H1 (cell line): ENCODE measurements around the gene TTC31. TPM values are rescaled to one million over a fixed set of nuclear protein-coding genes. Genes with fewer than 3 reads are reported as not detected.
A peak's percentile ranks its signal among the peaks of the same experiment; 100 is the strongest.

Experiments used
- CTCF ChIA-PET: fragments of 300-600 bp; sonication (Branson Sonifier 250); formaldehyde crosslinking; loops from one replicate; lab custom pipeline; 2021; ENCODE audit not compliant: partially characterized antibody; lab: Charles Lee
- POLR2A ChIA-PET: fragments of 300-600 bp; sonication (Branson Sonifier 250); formaldehyde crosslinking; loops from one replicate; lab custom pipeline; 2021; ENCODE audit warnings: inconsistent platforms; ENCODE audit not compliant: partially characterized antibody; lab: Charles Lee
- DNase-seq, 2 experiments: peaks; one replicate each; pipeline versions ENCODE4 v3.0.0 to v3.0.0-alpha.2; 2010 to 2022; ENCODE audit warnings: low spot score in 2 of 2, low read depth in 1 of 2, mixed read lengths in 1 of 2
- FAIRE-seq: peaks from 2 replicates; lab custom pipeline; 2011; peaks lifted over from hg19 to GRCh38; lab: Jason Lieb, UNC
- H2AFZ ChIP-seq: 2 replicates; pipeline ENCODE4 v1.8.1; 2012; ENCODE audit warnings: low read length, inconsistent platforms
- H2AK5ac ChIP-seq: 2 replicates; pipeline ENCODE4 v1.6.1; 2013; ENCODE audit warnings: low read depth, low read length
- H2BK120ac ChIP-seq: replicated peaks from 2 replicates; pipeline ENCODE3; 2013; ENCODE audit warnings: low read depth, low read length, inconsistent platforms
- H2BK12ac ChIP-seq: 2 replicates; pipeline ENCODE4 v1.6.1; 2013; ENCODE audit warnings: low read depth, low read length
- H2BK15ac ChIP-seq: 2 replicates; pipeline ENCODE4 v1.6.1; 2013; ENCODE audit warnings: low read length
- H2BK20ac ChIP-seq: 2 replicates; pipeline ENCODE4 v1.6.1; 2013; ENCODE audit warnings: low read length
- H2BK5ac ChIP-seq: 2 replicates; pipeline ENCODE4 v1.6.1; 2013; ENCODE audit warnings: low read depth, low read length
- H3K14ac ChIP-seq: 2 replicates; pipeline ENCODE4 v1.6.1; 2013; ENCODE audit warnings: inconsistent platforms; ENCODE audit not compliant: insufficient read length
- H3K18ac ChIP-seq: 2 replicates; pipeline ENCODE4 v1.6.1; 2013; ENCODE audit warnings: low read length; ENCODE audit errors: extremely low read depth
- H3K23ac ChIP-seq: 2 replicates; pipeline ENCODE4 v1.6.1; 2013; ENCODE audit warnings: inconsistent platforms; ENCODE audit not compliant: insufficient read length
- H3K23me2 ChIP-seq: 2 replicates; pipeline ENCODE4 v1.6.1; 2013; ENCODE audit warnings: low read depth, low read length
- H3K27ac ChIP-seq: 2 replicates; pipeline ENCODE4 v1.6.1; 2011; ENCODE audit warnings: low read depth, low read length, inconsistent platforms
- H3K27me3 ChIP-seq, 4 experiments: replicated peaks in 1 of 4; 1 replicate in 1 of 4; 2 replicates in 3 of 4; pipeline versions ENCODE4 v1.6.1 to v1.8.1; 2011 to 2013; ENCODE audit warnings: low read length in 3 of 4, mild to moderate bottlenecking in 3 of 4, inconsistent platforms in 2 of 4, mixed read lengths in 2 of 4, moderate library complexity in 1 of 4; ENCODE audit not compliant: control insufficient read depth in 3 of 4, insufficient read depth in 3 of 4; ENCODE audit errors: extremely low read depth in 1 of 4
- H3K36me3 ChIP-seq, 4 experiments: 2 replicates each; pipeline versions ENCODE4 v1.6.1 to v1.8.1; 2011 to 2013; ENCODE audit warnings: mild to moderate bottlenecking in 4 of 4, low read length in 3 of 4, moderate library complexity in 2 of 4, control low read depth in 1 of 4, inconsistent platforms in 1 of 4; ENCODE audit not compliant: insufficient read depth in 4 of 4, control insufficient read depth in 2 of 4
- H3K4ac ChIP-seq: replicated peaks from 2 replicates; pipeline ENCODE3; 2013; ENCODE audit warnings: low read length, low read depth, mixed read lengths, inconsistent platforms; ENCODE audit not compliant: insufficient read length
- H3K4me1 ChIP-seq, 4 experiments: replicated peaks in 1 of 4; 1 replicate in 1 of 4; 2 replicates in 3 of 4; pipeline versions ENCODE4 v1.6.1 to v1.8.1; 2011 to 2013; ENCODE audit warnings: low read length in 3 of 4, inconsistent platforms in 2 of 4, mixed read lengths in 1 of 4; ENCODE audit not compliant: insufficient read depth in 4 of 4, control insufficient read depth in 3 of 4
- H3K4me2 ChIP-seq, 2 experiments: 2 replicates each; pipeline versions ENCODE4 v1.6.1 to v1.8.1; 2011 to 2013; ENCODE audit warnings: low read depth in 2 of 2, low read length in 2 of 2, control low read depth in 1 of 2, inconsistent platforms in 1 of 2, mild to moderate bottlenecking in 1 of 2; ENCODE audit not compliant: insufficient read depth in 1 of 2
- H3K4me3 ChIP-seq, 4 experiments: fragments of 200-600, 300-600 bp in 1 of 4; sonication (generic), shearing (Covaris generic), sonication (Bioruptor Twin) in 1 of 4; 2 replicates each; pipeline versions ENCODE4 v1.5.1 to v1.8.1; 2011 to 2016; ENCODE audit warnings: low read length in 4 of 4, low read depth in 3 of 4, control low read depth in 2 of 4, inconsistent platforms in 2 of 4, mild to moderate bottlenecking in 2 of 4, mixed read lengths in 1 of 4, moderate library complexity in 1 of 4; ENCODE audit not compliant: insufficient read depth in 2 of 4; ENCODE audit errors: extremely low read depth in 1 of 4
- H3K56ac ChIP-seq: replicated peaks from 2 replicates; pipeline ENCODE3; 2013; ENCODE audit warnings: low read depth, mild to moderate bottlenecking, mixed read lengths, low read length, inconsistent platforms; ENCODE audit not compliant: insufficient read length
- H3K79me1 ChIP-seq: 2 replicates; pipeline ENCODE4 v1.6.1; 2013; ENCODE audit warnings: low read depth, low read length, control low read depth
- H3K79me2 ChIP-seq, 2 experiments: 2 replicates each; pipeline versions ENCODE4 v1.6.1 to v1.8.1; 2012 to 2013; ENCODE audit warnings: low read length in 2 of 2, mild to moderate bottlenecking in 2 of 2, inconsistent platforms in 1 of 2; ENCODE audit not compliant: insufficient read depth in 2 of 2, control insufficient read depth in 1 of 2
- H3K9ac ChIP-seq, 4 experiments: replicated peaks in 1 of 4; 1 replicate in 1 of 4; 2 replicates in 3 of 4; pipeline versions ENCODE4 v1.6.1 to v1.8.1; 2011 to 2013; ENCODE audit warnings: low read depth in 3 of 4, low read length in 3 of 4, control low read depth in 2 of 4, mild to moderate bottlenecking in 2 of 4, moderate library complexity in 2 of 4, inconsistent platforms in 1 of 4; ENCODE audit errors: extremely low read depth in 1 of 4
- H3K9me3 ChIP-seq, 2 experiments: 2 replicates each; pipeline versions ENCODE4 v1.6.1 to v1.8.1; 2012 to 2013; ENCODE audit warnings: mild to moderate bottlenecking in 2 of 2, moderate library complexity in 2 of 2, control low read depth in 1 of 2, inconsistent platforms in 1 of 2, low read depth in 1 of 2, low read length in 1 of 2, mixed read lengths in 1 of 2; ENCODE audit not compliant: insufficient read depth in 2 of 2
- H4K20me1 ChIP-seq, 2 experiments: replicated peaks in 1 of 2; 2 replicates each; pipeline versions ENCODE3 to v1.8.1; 2011 to 2013; ENCODE audit warnings: inconsistent platforms in 2 of 2, low read length in 2 of 2, mild to moderate bottlenecking in 1 of 2; ENCODE audit not compliant: insufficient read depth in 2 of 2, control insufficient read depth in 1 of 2
- H4K5ac ChIP-seq: 2 replicates; pipeline ENCODE4 v1.6.1; 2013; ENCODE audit warnings: low read length, low read depth, mixed read lengths, inconsistent platforms; ENCODE audit not compliant: insufficient read length
- H4K8ac ChIP-seq: 2 replicates; pipeline ENCODE4 v1.8.0; 2013; ENCODE audit warnings: mild to moderate bottlenecking, moderate library complexity, low read length, inconsistent platforms; ENCODE audit not compliant: insufficient read depth; ENCODE audit errors: extremely low read depth
- H4K91ac ChIP-seq: replicated peaks from 2 replicates; pipeline ENCODE3; 2013; ENCODE audit warnings: low read length, mixed read lengths, inconsistent platforms; ENCODE audit not compliant: insufficient read length
- BACH1 ChIP-seq: IDR thresholded peaks from 2 replicates; pipeline ENCODE4 v1.6.1; 2012; ENCODE audit warnings: low read length, improper control_type of control experiment
- BRCA1 ChIP-seq: IDR thresholded peaks from 2 replicates; pipeline ENCODE4 v1.6.1; 2012; ENCODE audit warnings: low read depth, low read length, improper control_type of control experiment
- CBX5 ChIP-seq: fragments of 300-800, 300-1000 bp; sonication (generic); IDR thresholded peaks from 2 replicates; pipeline ENCODE4 v1.7.1; 2016; ENCODE audit warnings: antibody characterized with exemption, low read length, low read depth
- CEBPB ChIP-seq: IDR thresholded peaks from 2 replicates; pipeline ENCODE4 v1.6.1; 2012; ENCODE audit warnings: low read depth, low read length
- HDAC2 ChIP-seq, 2 experiments: fragments of 300-600 bp in 1 of 2; sonication (generic) in 1 of 2; IDR thresholded peaks; 2 replicates each; pipeline ENCODE4 v1.6.1; 2011 to 2012; ENCODE audit warnings: low read depth in 2 of 2, low read length in 2 of 2, mild to moderate bottlenecking in 2 of 2, moderate library complexity in 2 of 2, borderline replicate concordance in 1 of 2, inconsistent platforms in 1 of 2
- RNF2 ChIP-seq: fragments of 200-900, 300-1000 bp; sonication (generic); IDR thresholded peaks from 2 replicates; pipeline ENCODE4 v1.7.1; 2016; ENCODE audit warnings: borderline replicate concordance, low read depth, mild to moderate bottlenecking, antibody characterized with exemption, low read length; ENCODE audit not compliant: poor library complexity, severe bottlenecking; ENCODE audit errors: missing control alignments
- USF2 ChIP-seq: IDR thresholded peaks from 2 replicates; pipeline ENCODE4 v1.6.1; 2011; ENCODE audit warnings: low read length, improper control_type of control experiment
- YY1 ChIP-seq: IDR thresholded peaks from 2 replicates; pipeline ENCODE4 v1.6.1; 2011; ENCODE audit warnings: low read depth, mild to moderate bottlenecking, low read length
- WGBS, 2 experiments: shearing (Covaris generic) in 1 of 2; methylation state at CpG; one replicate each; pipeline versions ENCODE4 v1.1.6 to v1.1.7; 2013 to 2015; ENCODE audit warnings: low lambda C conversion rate in 2 of 2, mixed read lengths in 2 of 2, inconsistent platforms in 1 of 2, low coverage in 1 of 2, missing lambda C conversion rate in 1 of 2; ENCODE audit not compliant: insufficient replicate concordance in 2 of 2, insufficient coverage in 1 of 2, insufficient read length in 1 of 2; ENCODE audit errors: extremely low coverage in 1 of 2, missing lambda C conversion rate in 1 of 2; 5-methylcytosine and 5-hydroxymethylcytosine counted together
- polyA plus RNA-seq, 7 experiments: library from polyadenylated mRNA; depleted of rRNA in 3 of 7; stranded (reverse) in 5 of 7; unstranded in 2 of 7; fragments of >200 nt in 5 of 7; fragments of 200-250 nt in 2 of 7; gene quantifications; 1 replicate in 5 of 7; 2 replicates in 1 of 7; 4 replicates in 1 of 7; pipeline versions ENCODE4 v1.2.1 to v1.2.3, GENCODE V29; 2011 to 2013; ENCODE audit warnings: missing spikeins in 2 of 7, mixed read lengths in 2 of 7
- total RNA-seq: library from RNA; stranded (reverse); fragmentation: NEBNext Ultra II Directional; extraction: Animal tissue kit (Norgen Biotek cat#: 25700); gene quantifications from 2 replicates; pipeline ENCODE4 v1.2.1, GENCODE V29; 2021

The TTC31 gene
- total and polyA plus RNA-seq, 2 of the 8 experiments (the other 6 are each of a cell fraction or from before 2014, with no cell fraction given), result 28.8 to 29.9 TPM

GRCh38 chr2:74538881-74539339 is 56.0 kb downstream of the TTC31 start:
- DNase-seq (no peak), FAIRE-seq (no peak)
- Histone ChIP-seq H3K4me1 (no peaks in the 10 kb centered on the region; a peak in 1 of 7 replicates), H3K79me1 (no peaks in the 10 kb centered on the region), H3K9me3 (no peaks in the 10 kb centered on the region), H2BK12ac (no peak overlapping the region), H2BK15ac (no peak overlapping the region), H3K27ac (no peak overlapping the region), H3K9ac (no peak overlapping the region), H4K5ac (no peak overlapping the region), H3K56ac (no peak overlapping the region), H2BK5ac (no peak overlapping the region), H3K4ac (no peak overlapping the region), H2BK120ac (no peak overlapping the region), H3K79me2 (no peaks in the 10 kb centered on the region), H2AK5ac (no peak overlapping the region), H3K36me3 (peaks cover 0 to 4% (median 1%) of the 10 kb centered on the region in 4 experiments; a peak in 3 of 8 replicates), H4K20me1 (peaks cover 3 to 7% of the 10 kb centered on the region in 2 experiments), H3K23ac (no peak overlapping the region), H3K18ac (no peak overlapping the region), H3K14ac (no peak overlapping the region), H3K23me2 (no peaks in the 10 kb centered on the region; the same call in 1 of the 2 replicates), H3K4me3 (no peak overlapping the region), H3K4me2 (no peak overlapping the region), H3K27me3 (no peaks in the 10 kb centered on the region; a peak in 1 of 7 replicates), H2AFZ (no peak overlapping the region), H2BK20ac (no peak overlapping the region), H4K8ac (no peak overlapping the region), H4K91ac (no peak overlapping the region)
- CTCF ChIA-PET, result interaction anchor here (1.0 to 1.7 kb wide), 5 partner anchors 9 to 63 kb away, joined by 3 to 4 read pairs (median 3); partner anchors contain the start of genes AUP1 and HTRA2
- POLR2A ChIA-PET, result interaction anchor here (1.0 to 2.9 kb wide), 8 partner anchors 9 to 117 kb away, joined by 3 to 19 read pairs (median 4); partner anchors contain the start of genes AUP1, C2orf81, CCDC142 and HTRA2
- TF ChIP-seq HDAC2 (IDR thresholded peaks at IDR 0.05; ENCODE audit: borderline replicate concordance in 1 of 2, low read depth in 2 of 2, low read length in 2 of 2) (no peak), CBX5 (no peak), USF2 (no peak), BACH1 (no peak), RNF2 (no peak), YY1 (no peak), BRCA1 (no peak), CEBPB (peak; percentile 90)
- 90% methylated on average over 7 of the region's 7 CpGs; no CpG with 5 or more reads in 1 of the 2 experiments for WGBS, 2 experiments
